ENCODE results near the gene MANF.

The MANF gene

DNA sequence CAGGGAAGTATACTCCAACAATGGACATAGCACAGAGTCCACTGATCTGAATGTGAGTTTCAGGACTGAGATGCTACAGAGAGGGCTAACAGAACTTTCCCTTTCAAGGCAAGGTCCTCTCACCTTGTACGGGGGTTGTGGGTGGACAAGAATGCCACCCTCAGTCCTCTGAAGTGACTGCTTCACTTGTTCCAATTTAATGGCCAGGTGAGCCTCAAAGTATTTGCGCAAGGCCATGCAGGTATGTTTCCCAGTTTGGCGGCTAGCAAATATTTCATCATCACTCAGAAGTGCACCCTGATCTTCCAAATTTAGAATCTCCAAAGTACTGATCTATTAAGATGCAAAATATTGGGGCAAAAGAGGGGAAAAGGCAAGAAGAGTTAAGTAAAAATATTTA lies 44.0 kb downstream of the MANF start:
- no peak for DNase-seq
- Histone ChIP-seq H3K4me1 (no peaks in the 10 kb centered on the region), H3K36me3 (no peaks in the 10 kb centered on the region; the same call in 1 of the 2 replicates), H3K27me3 (no peaks in the 10 kb centered on the region), H3K9me3 (no peaks in the 10 kb centered on the region), H3K4me3 (ENCODE audit: low read depth, low read length) (no peak overlapping the region)
- TF ChIP-seq, protein P1, sequence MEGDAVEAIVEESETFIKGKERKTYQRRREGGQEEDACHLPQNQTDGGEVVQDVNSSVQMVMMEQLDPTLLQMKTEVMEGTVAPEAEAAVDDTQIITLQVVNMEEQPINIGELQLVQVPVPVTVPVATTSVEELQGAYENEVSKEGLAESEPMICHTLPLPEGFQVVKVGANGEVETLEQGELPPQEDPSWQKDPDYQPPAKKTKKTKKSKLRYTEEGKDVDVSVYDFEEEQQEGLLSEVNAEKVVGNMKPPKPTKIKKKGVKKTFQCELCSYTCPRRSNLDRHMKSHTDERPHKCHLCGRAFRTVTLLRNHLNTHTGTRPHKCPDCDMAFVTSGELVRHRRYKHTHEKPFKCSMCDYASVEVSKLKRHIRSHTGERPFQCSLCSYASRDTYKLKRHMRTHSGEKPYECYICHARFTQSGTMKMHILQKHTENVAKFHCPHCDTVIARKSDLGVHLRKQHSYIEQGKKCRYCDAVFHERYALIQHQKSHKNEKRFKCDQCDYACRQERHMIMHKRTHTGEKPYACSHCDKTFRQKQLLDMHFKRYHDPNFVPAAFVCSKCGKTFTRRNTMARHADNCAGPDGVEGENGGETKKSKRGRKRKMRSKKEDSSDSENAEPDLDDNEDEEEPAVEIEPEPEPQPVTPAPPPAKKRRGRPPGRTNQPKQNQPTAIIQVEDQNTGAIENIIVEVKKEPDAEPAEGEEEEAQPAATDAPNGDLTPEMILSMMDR (IDR thresholded peaks at IDR 0.05; ENCODE audit: low read depth, low read length) = no peak

DNA sequence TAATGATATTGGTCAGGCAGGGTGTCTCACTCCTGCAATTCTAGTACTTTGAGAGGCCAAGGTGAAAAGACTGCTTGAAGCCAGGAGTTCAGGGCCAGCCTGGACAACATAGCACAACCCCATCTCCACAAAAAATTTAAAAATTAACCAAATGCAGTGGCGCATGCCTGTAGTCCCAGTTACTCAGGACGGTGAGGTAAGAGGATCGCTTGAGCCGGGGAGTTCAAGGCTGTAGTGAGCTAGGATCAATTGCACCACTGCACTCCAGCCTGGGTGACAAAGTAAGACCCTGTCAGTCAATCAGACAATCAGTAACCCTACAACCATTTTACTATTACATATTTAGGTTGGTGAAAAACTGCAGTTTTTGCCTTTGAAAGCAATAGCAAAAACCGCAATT lies 49.0 kb downstream of the MANF start:
- DNase-seq = no peak
- Histone ChIP-seq H3K4me3 (ENCODE audit: low read depth, low read length) (no peak overlapping the region), H3K27me3 (no peaks in the 10 kb centered on the region), H3K4me1 (no peaks in the 10 kb centered on the region), H3K9me3 (no peaks in the 10 kb centered on the region), H3K36me3 (no peaks in the 10 kb centered on the region)
- TF ChIP-seq, protein P1 (IDR thresholded peaks at IDR 0.05; ENCODE audit: low read depth, low read length) = no peak

DNA sequence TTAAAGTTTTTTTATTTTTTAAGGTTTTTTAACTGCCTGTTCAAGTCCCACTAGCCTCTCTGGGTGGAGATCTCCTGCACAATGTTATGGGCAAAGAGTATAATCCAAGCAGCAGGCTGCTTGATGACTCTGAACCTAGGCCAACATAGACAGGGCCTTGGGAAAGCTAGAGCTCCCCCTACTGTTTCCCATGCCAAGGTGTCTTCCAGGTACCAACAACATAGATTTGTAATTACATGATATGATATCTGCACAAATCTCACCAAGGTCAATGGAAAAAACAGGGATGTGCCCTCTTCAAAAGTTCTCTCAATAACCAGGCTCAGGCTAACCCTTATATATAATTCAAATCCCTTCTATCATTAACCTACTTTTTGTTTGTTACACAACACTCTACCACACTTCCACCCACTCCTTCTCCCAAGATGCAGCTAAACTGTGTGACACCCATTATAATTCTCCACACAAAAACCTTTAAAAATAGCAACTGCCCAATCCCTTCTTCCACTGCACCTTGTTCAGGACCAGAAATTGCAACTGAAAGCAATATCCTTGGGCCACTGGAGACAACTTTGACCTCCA lies 49.7 kb downstream of the MANF start:
- Histone ChIP-seq H3K27me3 (no peaks in the 10 kb centered on the region), H3K9me3 (no peaks in the 10 kb centered on the region), H3K36me3 (no peaks in the 10 kb centered on the region), H3K4me1 (no peaks in the 10 kb centered on the region), H3K4me3 (ENCODE audit: low read depth, low read length) (no peak overlapping the region)
- DNase-seq = peak; percentile 19
- TF ChIP-seq, protein P1 (IDR thresholded peaks at IDR 0.05; ENCODE audit: low read depth, low read length) = peak; percentile 74

DNA sequence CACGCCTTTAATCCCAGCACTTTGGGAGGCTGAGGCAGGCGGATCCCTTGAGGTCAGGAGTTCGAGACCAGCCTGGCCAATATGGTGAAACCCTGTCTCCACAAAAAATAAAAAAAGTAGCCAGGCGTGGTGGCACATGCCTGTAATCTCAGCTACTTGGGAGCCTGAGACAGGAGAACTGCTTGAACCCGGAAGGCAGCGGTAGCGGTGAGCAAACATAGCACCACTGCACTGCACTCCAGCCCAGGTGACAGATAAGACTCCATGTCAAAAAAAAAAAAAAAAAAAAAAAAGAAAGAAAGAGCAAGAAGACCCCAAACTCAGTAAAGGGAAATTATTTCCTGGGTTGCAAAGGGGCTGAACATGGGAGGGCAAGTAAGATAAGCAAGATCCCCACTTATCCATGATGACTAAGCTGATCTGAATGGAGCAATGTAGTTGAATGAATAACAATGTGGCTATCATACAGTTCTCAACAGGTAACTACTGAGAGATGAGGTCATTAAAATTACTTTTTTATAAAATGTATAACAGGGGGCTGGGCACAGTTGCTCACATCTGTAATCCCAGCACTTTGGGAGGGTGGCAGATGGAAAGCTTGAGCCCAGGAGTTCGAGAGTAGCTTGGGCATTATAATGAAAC lies 52.0 kb downstream of the MANF start:
- TF ChIP-seq, protein P1 (IDR thresholded peaks at IDR 0.05; ENCODE audit: low read depth, low read length) = no peak
- H3K36me3 ChIP-seq = peaks cover 4% of the 10 kb centered on the region; the same call in 1 of the 2 replicates
- DNase-seq = no peak
- H3K27me3 ChIP-seq = no peaks in the 10 kb centered on the region
- H3K9me3 ChIP-seq = no peaks in the 10 kb centered on the region
- no peak overlapping the region for H3K4me3 ChIP-seq (ENCODE audit: low read depth, low read length)
- no peaks in the 10 kb centered on the region for H3K4me1 ChIP-seq
